Mononuclear cell (primary cell): ENCODE results near the gene MED15. TPM values are rescaled to one million over a fixed set of nuclear protein-coding genes. Genes with fewer than 3 reads are reported as not detected.

Source experiments
- H3K27me3 ChIP-seq: 2 replicates; pipeline ENCODE4 v1.6.0; 2011; ENCODE audit warnings: low read length, control low read depth; ENCODE audit not compliant: insufficient read depth
- H3K4me1 ChIP-seq: 2 replicates; pipeline ENCODE4 v1.5.1; 2011; ENCODE audit warnings: mild to moderate bottlenecking, low read length, control low read depth; ENCODE audit not compliant: insufficient read depth
- H3K4me3 ChIP-seq: 2 replicates; pipeline ENCODE4 v1.5.1; 2011; ENCODE audit warnings: mild to moderate bottlenecking, low read length, moderate library complexity
- H3K9me3 ChIP-seq: 2 replicates; pipeline ENCODE4 v1.5.1; 2011; ENCODE audit warnings: low read depth, mild to moderate bottlenecking, control low read depth, low read length
- total RNA-seq: library from RNA; depleted of rRNA; stranded (reverse); fragments of >200 nt; gene quantifications from one replicate; pipeline ENCODE4 v1.2.3, GENCODE V29; 2012

The MED15 gene
- total RNA-seq, 1 donor: 93.5 TPM

DNA sequence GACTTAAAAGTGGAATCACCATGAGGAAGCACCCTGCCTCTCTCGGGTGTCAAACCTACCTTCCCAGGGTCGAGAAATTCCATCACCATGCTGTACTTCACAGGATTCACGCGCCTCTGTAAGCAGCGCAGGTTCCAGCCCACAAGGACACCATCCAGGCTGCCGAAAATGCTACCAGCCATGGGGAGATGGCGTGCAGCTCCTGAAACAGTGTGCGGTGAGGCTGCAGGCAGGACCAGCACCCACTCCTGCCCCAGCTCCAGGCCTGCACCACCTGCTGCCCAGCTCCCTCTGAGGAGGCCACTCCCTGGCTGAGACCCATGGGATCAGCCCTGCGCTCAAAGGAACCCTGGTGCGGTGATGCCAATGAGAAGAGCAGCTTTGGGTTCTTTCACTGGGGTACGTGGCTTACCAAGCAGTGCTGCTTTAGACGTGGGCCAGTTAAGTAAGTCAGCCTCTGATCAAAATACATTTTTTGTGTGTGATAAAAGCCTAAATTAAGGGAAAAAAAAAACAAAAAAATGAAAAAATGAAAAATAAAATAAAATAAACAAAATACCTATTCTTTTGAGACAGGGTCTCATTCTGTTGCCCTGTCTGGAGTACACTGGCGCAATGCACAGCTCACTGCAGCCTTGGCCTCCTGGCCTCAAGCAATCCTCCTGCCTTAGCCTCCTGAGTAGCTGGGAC is 115.4 kb downstream of the MED15 start:
- Histone ChIP-seq H3K4me3 (no peak overlapping the region), H3K27me3 (no peaks in the 10 kb centered on the region), H3K4me1 (no peaks in the 10 kb centered on the region), H3K9me3 (no peaks in the 10 kb centered on the region)

GRCh38 chr22:20624161-20624616 is 116.8 kb downstream of the MED15 start:
- no peaks in the 10 kb centered on the region for H3K4me1 ChIP-seq
- H3K27me3 ChIP-seq: no peaks in the 10 kb centered on the region
- H3K9me3 ChIP-seq: no peaks in the 10 kb centered on the region
- H3K4me3 ChIP-seq: no peak overlapping the region

- Histone ChIP-seq H3K4me1 (no peaks in the 10 kb centered on the region), H3K9me3 (no peaks in the 10 kb centered on the region), H3K27me3 (no peaks in the 10 kb centered on the region), H3K4me3 (no peak overlapping the region)
Observed at GRCh38 chr22:20625270-20625669, 117.9 kb downstream of the MED15 start.

DNA sequence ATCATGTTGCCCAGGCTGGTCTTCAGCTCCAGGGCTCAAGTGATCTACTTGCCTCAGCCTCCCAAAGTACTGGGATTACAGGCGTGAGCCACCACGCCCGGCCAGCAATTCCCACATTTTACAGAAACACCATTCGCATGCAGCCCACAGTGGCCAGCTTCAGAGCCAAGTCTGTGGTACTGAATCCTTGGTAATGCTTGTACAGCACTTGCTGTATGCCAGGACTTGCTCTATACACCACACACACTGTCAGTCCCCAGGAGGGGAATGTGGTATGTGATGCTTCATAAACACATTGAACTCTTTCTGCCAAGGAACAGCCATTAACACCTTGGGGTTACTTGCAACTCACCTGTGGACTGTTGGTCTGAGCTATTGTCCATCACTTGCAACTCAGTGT is 119.4 kb downstream of the MED15 start:
- H3K4me3 ChIP-seq: no peak overlapping the region
- H3K4me1 ChIP-seq: no peaks in the 10 kb centered on the region
- no peaks in the 10 kb centered on the region for H3K27me3 ChIP-seq
- H3K9me3 ChIP-seq: no peaks in the 10 kb centered on the region

DNA sequence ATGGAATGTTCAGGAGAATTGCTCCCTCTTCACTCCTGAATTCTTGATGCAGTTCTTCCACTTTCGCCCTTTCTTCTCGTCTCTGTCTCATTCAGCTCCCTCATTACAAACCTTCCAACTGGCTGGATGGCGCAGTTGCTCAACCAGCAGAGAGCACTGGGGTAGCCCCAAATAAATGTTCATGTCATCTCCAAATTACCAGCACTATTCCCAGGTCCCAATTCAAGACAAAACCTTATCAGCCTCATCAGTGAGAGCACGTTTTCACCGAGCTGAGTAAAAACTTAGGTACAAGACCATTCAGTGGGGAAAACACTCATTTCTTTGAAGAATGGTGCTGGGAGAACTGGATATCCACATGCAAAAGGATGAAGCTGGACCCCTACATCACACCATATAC is 120.0 kb downstream of the MED15 start:
- Histone ChIP-seq H3K9me3 (no peaks in the 10 kb centered on the region), H3K4me1 (no peaks in the 10 kb centered on the region), H3K27me3 (no peaks in the 10 kb centered on the region), H3K4me3 (no peak overlapping the region)

DNA sequence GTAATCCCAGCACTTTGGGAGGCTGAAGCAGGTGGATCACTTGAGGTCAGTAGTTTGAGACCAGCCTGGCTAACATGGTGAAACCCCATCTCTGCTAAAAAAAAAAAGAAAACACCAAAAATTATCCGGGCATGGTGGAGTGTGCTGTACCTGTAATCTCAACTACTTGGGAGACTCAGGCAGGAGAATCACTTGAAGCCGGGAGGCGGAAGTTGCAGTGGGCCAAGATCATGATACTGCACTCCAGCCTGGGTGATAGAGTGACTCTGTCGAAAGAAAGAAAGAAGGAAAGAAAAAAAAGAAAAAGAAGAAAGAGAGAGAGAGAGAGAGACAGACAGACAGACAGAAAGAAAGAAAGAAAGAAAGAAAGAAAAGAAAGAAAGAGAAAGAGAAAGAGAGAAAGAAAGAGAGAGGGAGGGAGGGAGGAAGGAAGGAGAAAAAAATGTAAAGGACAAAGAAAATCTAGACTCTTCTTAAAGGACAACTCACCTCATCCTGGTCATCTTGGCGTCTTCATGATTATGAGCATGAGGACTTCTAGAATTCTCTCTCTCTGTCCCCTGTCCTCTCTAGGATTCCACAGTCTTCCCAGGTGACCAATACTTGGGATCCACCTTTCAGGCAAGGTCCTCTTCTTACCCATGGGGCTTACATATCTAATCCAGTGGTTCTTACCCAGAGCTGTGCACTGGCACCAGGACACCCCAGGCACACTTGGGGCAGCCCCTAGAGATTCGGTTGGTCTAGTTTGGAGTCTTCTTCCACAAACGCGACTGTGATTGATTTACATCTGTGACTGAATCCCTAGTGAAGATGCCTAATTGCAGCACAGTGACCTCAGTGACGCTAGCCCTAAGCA is 120.9 kb downstream of the MED15 start:
- H3K9me3 ChIP-seq: no peaks in the 10 kb centered on the region
- H3K4me1 ChIP-seq: no peaks in the 10 kb centered on the region
- no peak overlapping the region for H3K4me3 ChIP-seq
- no peaks in the 10 kb centered on the region for H3K27me3 ChIP-seq

- H3K4me1 ChIP-seq: no peaks in the 10 kb centered on the region
- H3K27me3 ChIP-seq: no peaks in the 10 kb centered on the region
- H3K4me3 ChIP-seq: no peak overlapping the region
- H3K9me3 ChIP-seq: no peaks in the 10 kb centered on the region
Observed at GRCh38 chr22:20629401-20629800, 122.0 kb downstream of the MED15 start.

- no peak overlapping the region for H3K4me3 ChIP-seq
- no peaks in the 10 kb centered on the region for H3K4me1 ChIP-seq
- no peaks in the 10 kb centered on the region for H3K27me3 ChIP-seq
- H3K9me3 ChIP-seq: no peaks in the 10 kb centered on the region
Observed at GRCh38 chr22:20630873-20631617, 123.6 kb downstream of the MED15 start.

DNA sequence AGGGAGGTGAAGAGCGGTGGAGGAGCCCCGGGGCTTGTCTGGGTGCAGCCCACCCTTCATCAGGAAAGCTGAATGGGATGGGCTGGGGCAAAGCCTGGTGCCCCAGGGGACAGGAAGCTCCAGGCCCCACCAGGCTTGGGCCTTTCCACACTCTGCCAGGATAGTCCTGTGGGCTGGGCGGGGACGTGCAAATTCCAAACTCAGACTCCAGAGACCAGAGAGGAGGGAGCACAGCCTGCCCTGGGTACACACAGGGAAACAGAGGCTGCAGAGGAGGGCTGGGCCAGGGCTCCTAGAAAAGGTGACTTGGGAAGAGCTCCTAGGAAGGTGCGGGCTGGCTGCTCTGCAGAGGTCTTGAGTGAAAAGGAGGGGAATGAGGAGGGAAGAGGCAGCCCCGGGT is 124.7 kb downstream of the MED15 start:
- Histone ChIP-seq H3K4me3 (no peak overlapping the region), H3K9me3 (no peaks in the 10 kb centered on the region), H3K27me3 (no peaks in the 10 kb centered on the region), H3K4me1 (no peaks in the 10 kb centered on the region)

GRCh38 chr22:20632518-20632917 is 125.1 kb downstream of the MED15 start:
- no peak overlapping the region for H3K4me3 ChIP-seq
- no peaks in the 10 kb centered on the region for H3K4me1 ChIP-seq
- H3K9me3 ChIP-seq: no peaks in the 10 kb centered on the region
- H3K27me3 ChIP-seq: no peaks in the 10 kb centered on the region

DNA sequence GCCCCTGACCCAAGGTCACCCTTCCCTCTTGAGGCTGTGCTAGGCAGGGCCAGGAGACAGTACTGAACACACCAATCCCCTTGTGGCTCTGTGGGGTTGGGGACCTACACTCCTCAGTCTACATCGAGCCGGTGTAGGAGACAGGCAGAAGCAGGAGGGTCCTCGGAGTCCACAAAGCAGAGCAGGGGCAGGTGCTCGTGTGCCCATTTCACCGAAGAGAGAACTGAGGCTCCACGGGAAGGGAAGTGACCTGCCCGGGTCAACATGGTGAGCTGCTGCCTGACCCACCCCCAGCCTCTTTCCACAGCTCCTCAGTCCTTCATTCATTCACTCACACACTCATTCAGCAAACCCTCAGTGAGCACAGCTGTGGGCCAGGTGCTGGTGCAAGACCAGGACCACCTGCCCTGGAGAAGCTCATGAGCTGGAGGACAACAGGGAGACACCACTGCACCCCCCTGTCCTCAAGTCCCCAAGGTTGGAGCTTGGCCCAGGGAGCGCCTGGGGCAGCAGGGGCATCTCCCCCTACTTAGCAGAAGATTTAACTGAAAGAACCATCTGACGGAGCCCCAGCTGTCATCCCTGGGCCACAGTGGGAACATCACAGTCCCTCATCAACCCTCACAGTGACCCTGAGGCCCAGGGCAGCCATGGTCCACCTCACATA is 127.3 kb downstream of the MED15 start:
- no peaks in the 10 kb centered on the region for H3K4me1 ChIP-seq
- no peaks in the 10 kb centered on the region for H3K9me3 ChIP-seq
- no peak overlapping the region for H3K4me3 ChIP-seq
- H3K27me3 ChIP-seq: peaks cover 3% of the 10 kb centered on the region

- H3K27me3 ChIP-seq: peaks cover 3% of the 10 kb centered on the region
- no peaks in the 10 kb centered on the region for H3K9me3 ChIP-seq
- no peak overlapping the region for H3K4me3 ChIP-seq
- no peaks in the 10 kb centered on the region for H3K4me1 ChIP-seq
Observed at GRCh38 chr22:20635227-20635591, 127.8 kb downstream of the MED15 start.

DNA sequence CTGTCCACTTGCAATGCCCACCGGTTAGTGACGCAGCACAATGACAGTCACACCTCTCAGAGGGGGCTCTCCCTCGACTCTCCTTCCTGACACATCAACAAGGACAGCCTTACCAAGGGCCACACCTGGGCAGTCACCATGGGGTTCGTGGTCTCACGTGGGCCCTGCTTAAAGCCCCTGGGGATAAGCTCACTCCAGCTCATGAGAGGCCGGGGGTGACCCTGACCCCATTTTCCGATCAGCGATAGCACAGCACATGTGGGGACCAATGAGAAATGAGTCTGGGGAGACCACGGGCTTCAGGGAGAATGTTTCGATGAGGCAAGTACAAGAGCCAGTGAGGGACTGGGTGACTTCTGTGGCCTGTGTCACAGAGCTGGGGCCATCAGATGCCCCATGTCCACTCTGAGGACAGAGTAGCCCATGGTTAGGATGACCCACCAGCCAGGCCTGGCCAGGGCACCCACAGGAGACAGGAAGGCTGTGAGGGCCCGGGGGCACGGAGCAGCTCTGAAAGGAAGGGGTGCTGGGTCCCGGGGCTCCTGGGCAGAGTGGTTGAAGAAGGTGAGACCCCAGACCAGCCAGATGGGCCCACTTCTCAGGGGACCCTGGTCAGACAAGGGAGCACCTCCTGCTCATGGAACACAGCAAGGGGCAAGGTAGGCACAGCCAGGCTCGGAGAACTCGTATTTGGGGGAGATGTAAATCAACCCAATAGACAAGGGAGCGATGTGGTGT is 128.8 kb downstream of the MED15 start:
- Histone ChIP-seq H3K4me3 (no peak overlapping the region), H3K4me1 (no peaks in the 10 kb centered on the region), H3K27me3 (peaks cover 3% of the 10 kb centered on the region), H3K9me3 (no peaks in the 10 kb centered on the region)

GRCh38 chr22:20636945-20637344 is 129.5 kb downstream of the MED15 start:
- no peak overlapping the region for H3K4me3 ChIP-seq
- H3K4me1 ChIP-seq: no peaks in the 10 kb centered on the region
- H3K9me3 ChIP-seq: no peaks in the 10 kb centered on the region
- H3K27me3 ChIP-seq: peaks cover 3% of the 10 kb centered on the region
